Esophagus muscularis mucosa (tissue), 4 donors: ENCODE measurements around the gene NAV2. TPM values are rescaled to one million over a fixed set of nuclear protein-coding genes. Genes with fewer than 3 reads are reported as not detected.

ENCODE experiments used
- DNase-seq: peaks from one replicate; pipeline ENCODE4 v3.0.0-alpha.2; 2017; ENCODE audit errors: extremely low spot score
- H3K27ac ChIP-seq, 4 donors: fragments of 200-600 bp; sonication (generic); replicated peaks in 1 of 4; 1 replicate in 3 of 4; 2 replicates in 1 of 4; pipeline ENCODE4 v1.5.1; 2016 to 2019; ENCODE audit warnings: mild to moderate bottlenecking in 1 of 4
- H3K27me3 ChIP-seq, 4 donors: fragments of 200-600 bp; sonication (generic); one replicate each; pipeline versions ENCODE4 v1.5.1 to v1.6.0; 2016 to 2019
- H3K36me3 ChIP-seq, 4 donors: fragments of 200-600 bp; sonication (generic); one replicate each; pipeline ENCODE4 v1.5.1; 2016 to 2019
- H3K4me1 ChIP-seq, 4 donors: fragments of 200-600 bp; sonication (generic); one replicate each; pipeline ENCODE4 v1.5.1; 2016 to 2019
- H3K4me3 ChIP-seq, 4 donors: fragments of 200-600 bp; sonication (generic); 1 replicate in 2 of 4; 2 replicates in 2 of 4; pipeline ENCODE4 v1.5.1; 2016 to 2019; ENCODE audit warnings: mild to moderate bottlenecking in 4 of 4, moderate library complexity in 1 of 4
- H3K9me3 ChIP-seq, 4 donors: fragments of 200-600 bp; sonication (generic); 1 replicate in 3 of 4; 2 replicates in 1 of 4; pipeline ENCODE4 v1.5.1; 2016 to 2019
- EP300 ChIP-seq: sonication (generic); formaldehyde crosslinking; IDR thresholded peaks from one replicate; pipeline ENCODE4 v1.6.1; 2017; ENCODE audit warnings: antibody characterized with exemption
- POLR2A ChIP-seq: fragments of 450-650 bp; IDR thresholded peaks from one replicate; pipeline ENCODE4 v1.6.1; 2017; ENCODE audit warnings: antibody characterized with exemption, moderate library complexity, mild to moderate bottlenecking, low read depth
- POLR2AphosphoS5 ChIP-seq, 2 donors: sonication (generic); formaldehyde crosslinking; IDR thresholded peaks; one replicate each; pipeline ENCODE4 v1.6.1; 2017; ENCODE audit warnings: antibody characterized with exemption in 2 of 2
- WGBS: methylation state at CpG from one replicate; pipeline ENCODE4 v1.1.5; 2018; 5-methylcytosine and 5-hydroxymethylcytosine counted together
- intact Hi-C: fragments of 100-400 bp; cut with DNase I; formaldehyde crosslinking; loops from one replicate; pipeline ENCODE4 v1.15.1; 2023
- total RNA-seq, 4 donors: library from RNA; depleted of rRNA; stranded (reverse); fragments of >200 nt; gene quantifications; one replicate each; pipeline versions ENCODE4 v1.1.0 to v1.2.1, GENCODE V29; 2016
- TF ChIP-seq, protein P1 (sequence below), 3 experiments: fragments of 200-600 bp in 2 of 3; fragments of 450-650 bp in 1 of 3; sonication (generic) in 2 of 3; IDR thresholded peaks; one replicate each; pipeline ENCODE4 v1.5.1; 2017 to 2019; ENCODE audit warnings: antibody characterized with exemption in 3 of 3, mild to moderate bottlenecking in 2 of 3, moderate library complexity in 1 of 3

NAV2 gene
- total RNA-seq, 4 donors from 2014 or later, result 21.9 to 57.0 (median 37.5) TPM

DNA sequence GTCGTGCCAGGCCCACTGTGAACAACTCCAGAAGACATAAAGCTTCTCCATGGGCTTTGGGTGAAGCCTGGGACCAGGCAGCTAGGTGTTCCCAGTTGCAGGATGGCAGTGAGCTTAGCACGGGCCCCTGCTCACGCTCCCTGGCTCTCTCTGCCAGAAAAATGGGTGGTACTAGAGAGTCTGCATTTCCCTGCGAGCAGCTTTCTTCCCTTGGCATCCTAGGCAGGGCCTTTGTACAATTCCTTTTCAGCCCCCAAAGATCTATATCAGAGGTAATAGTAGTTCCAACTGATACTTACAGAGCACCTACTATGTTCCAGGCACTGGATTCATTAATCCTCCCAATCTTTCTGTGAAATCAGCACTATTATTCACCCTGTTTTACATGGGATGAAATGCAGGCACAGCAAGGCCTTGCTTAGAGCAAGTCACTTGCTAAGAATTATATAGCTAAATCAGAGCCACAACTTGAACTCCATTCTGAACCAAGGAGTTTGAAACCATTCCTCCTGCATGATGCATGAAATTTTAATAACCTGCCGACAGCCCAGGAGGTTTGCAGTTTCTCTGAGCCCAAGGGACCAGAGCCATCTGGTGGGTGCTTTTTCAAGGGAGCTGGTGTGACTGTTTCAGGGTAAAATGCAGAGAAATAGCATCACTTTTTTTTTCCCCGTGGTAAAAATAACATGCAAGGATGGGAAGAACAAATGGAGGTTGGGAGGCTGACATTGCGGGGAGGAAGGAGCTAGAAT is 22.7 kb downstream of the NAV2 start:
- Histone ChIP-seq H3K4me1 (peaks cover 38 to 94% (median 90%) of the 10 kb centered on the region in 4 donors), H3K4me3 (no peak overlapping the region), H3K9me3 (no peaks in the 10 kb centered on the region), H3K27ac (peak overlapping the region; percentile 70 to 78 (median 78)), H3K27me3 (no peaks in the 10 kb centered on the region), H3K36me3 (no peaks in the 10 kb centered on the region)
- no peak for DNase-seq
- intact Hi-C loops, result no loop called here
- TF ChIP-seq POLR2AphosphoS5 (IDR thresholded peaks at IDR 0.05) (peak; percentile 19 to 52), EP300 (no peak), POLR2A (no peak)
- TF ChIP-seq, protein P1, sequence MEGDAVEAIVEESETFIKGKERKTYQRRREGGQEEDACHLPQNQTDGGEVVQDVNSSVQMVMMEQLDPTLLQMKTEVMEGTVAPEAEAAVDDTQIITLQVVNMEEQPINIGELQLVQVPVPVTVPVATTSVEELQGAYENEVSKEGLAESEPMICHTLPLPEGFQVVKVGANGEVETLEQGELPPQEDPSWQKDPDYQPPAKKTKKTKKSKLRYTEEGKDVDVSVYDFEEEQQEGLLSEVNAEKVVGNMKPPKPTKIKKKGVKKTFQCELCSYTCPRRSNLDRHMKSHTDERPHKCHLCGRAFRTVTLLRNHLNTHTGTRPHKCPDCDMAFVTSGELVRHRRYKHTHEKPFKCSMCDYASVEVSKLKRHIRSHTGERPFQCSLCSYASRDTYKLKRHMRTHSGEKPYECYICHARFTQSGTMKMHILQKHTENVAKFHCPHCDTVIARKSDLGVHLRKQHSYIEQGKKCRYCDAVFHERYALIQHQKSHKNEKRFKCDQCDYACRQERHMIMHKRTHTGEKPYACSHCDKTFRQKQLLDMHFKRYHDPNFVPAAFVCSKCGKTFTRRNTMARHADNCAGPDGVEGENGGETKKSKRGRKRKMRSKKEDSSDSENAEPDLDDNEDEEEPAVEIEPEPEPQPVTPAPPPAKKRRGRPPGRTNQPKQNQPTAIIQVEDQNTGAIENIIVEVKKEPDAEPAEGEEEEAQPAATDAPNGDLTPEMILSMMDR (IDR thresholded peaks at IDR 0.05), result peak; percentile 49 to 54 (median 51)
- 60% methylated on average over 7 of the region's 7 CpGs for WGBS

DNA sequence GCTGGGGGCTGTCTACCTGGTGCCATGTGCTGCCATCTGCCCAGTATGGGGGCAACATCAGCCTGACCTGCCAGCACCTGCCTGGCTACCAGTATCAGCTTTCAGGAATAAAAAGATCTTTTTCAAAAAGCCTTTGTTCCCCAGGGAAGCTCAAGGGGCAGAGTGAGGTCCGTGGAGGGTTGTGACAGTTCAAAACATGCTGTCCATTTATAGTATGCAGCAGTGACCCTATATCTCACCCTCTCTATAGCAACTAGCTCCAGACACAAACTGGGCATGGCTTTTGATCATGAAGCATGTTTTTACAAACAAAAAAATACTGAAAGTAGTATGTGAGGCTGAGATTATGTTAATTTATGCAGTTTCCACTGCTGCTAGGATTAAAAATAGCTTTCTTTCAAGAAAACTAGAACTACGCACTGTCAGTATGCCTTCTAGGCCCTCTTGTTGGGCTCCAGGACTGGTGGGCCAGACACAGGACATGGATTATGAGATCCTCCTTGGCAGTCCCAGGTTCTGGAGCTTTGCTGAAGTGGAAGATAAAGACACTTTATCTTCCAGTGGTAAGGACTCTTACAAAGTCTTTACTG is 23.4 kb downstream of the NAV2 start:
- WGBS, result 63% methylated on average over 2 of the region's 2 CpGs
- DNase-seq, result no peak
- no peaks in the 10 kb centered on the region for H3K36me3 ChIP-seq
- H3K9me3 ChIP-seq, result no peaks in the 10 kb centered on the region
- peaks cover 35 to 94% (median 86%) of the 10 kb centered on the region in 4 donors for H3K4me1 ChIP-seq
- no peak overlapping the region for H3K4me3 ChIP-seq
- no peaks in the 10 kb centered on the region for H3K27me3 ChIP-seq
- intact Hi-C loops, result no loop called here
- H3K27ac ChIP-seq, result peak overlapping the region; percentile 70 to 78 (median 78)
- TF ChIP-seq EP300 (no peak), POLR2A (no peak), POLR2AphosphoS5 (IDR thresholded peaks at IDR 0.05) (no peak)
- TF ChIP-seq, protein P1 (IDR thresholded peaks at IDR 0.05), result no peak

DNA sequence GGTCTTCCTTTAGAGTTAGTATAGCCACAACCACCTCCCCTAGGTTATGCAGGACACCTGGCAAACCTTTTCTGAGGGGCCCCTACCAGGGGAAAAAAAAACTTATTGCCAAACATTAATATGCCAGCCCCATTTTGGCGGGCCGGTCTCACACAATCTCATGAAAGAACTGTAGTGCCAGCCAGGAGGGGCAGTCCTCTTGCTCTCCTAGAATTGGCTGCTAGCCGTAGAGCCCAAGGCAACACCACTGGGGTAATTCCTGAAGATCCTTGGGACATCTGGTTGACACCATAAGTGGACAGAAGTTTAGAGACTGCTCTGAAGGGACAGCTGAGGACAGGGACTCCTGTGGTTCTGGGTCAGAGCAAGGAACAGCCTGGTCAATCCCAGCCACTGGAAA is 24.2 kb downstream of the NAV2 start:
- WGBS, result 84% methylated on average over 3 of the region's 3 CpGs
- H3K9me3 ChIP-seq, result no peaks in the 10 kb centered on the region
- intact Hi-C loops, result no loop called here
- TF ChIP-seq, protein P1 (IDR thresholded peaks at IDR 0.05), result no peak
- no peak for TF ChIP-seq POLR2AphosphoS5 (IDR thresholded peaks at IDR 0.05)
- TF ChIP-seq EP300, result no peak
- TF ChIP-seq POLR2A, result no peak
- DNase-seq, result no peak
- no peaks in the 10 kb centered on the region for H3K36me3 ChIP-seq
- H3K27me3 ChIP-seq, result no peaks in the 10 kb centered on the region
- peaks cover 35 to 94% (median 79%) of the 10 kb centered on the region in 4 donors for H3K4me1 ChIP-seq
- H3K27ac ChIP-seq, result peak overlapping the region; percentile 70 to 78 (median 78)
- no peak overlapping the region for H3K4me3 ChIP-seq

DNA sequence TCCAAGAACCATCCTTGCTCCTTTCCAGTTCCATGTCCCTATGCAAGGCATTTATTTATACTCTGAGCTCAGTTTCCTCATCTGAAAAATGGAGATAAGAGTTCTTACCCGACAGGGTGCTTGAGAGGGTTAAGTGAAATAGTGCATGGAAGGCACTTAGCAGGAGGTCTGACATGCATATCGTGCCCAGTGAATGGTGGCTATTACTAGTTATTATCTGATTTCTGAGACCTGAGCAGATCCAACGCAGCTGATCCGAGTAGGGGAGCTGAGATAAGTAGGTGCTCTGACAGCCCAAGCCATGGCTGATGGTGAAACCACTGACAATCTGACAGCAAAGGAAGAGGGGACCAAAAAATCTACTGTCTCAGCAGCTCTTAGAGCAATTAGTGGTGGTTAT is 24.9 kb downstream of the NAV2 start:
- intact Hi-C loops, result no loop called here
- TF ChIP-seq EP300, result no peak
- TF ChIP-seq, protein P1 (IDR thresholded peaks at IDR 0.05), result no peak
- TF ChIP-seq POLR2A, result no peak
- TF ChIP-seq POLR2AphosphoS5 (IDR thresholded peaks at IDR 0.05), result no peak
- WGBS, result 88% methylated on average over 4 of the region's 4 CpGs
- no peak for DNase-seq
- no peaks in the 10 kb centered on the region for H3K27me3 ChIP-seq
- H3K27ac ChIP-seq, result peak overlapping the region in 1 of 4 donors; percentile 78
- H3K36me3 ChIP-seq, result no peaks in the 10 kb centered on the region
- H3K9me3 ChIP-seq, result no peaks in the 10 kb centered on the region
- no peak overlapping the region for H3K4me3 ChIP-seq
- H3K4me1 ChIP-seq, result peaks cover 38 to 98% (median 80%) of the 10 kb centered on the region in 4 donors
